Naive thymus-derived CD8-positive, alpha-beta T cell (primary cell): ENCODE data around the gene LSAMP. TPM values are rescaled to one million over a fixed set of nuclear protein-coding genes. Genes with fewer than 3 reads are reported as not detected.
A peak's percentile ranks its signal among the peaks of the same experiment; 100 is the strongest.
"Not testable (repeated sequence)": the region's sequence is repeated elsewhere in the genome, so short reads cannot be mapped to it uniquely, and the experiment has no call there.

Experiments used
- ATAC-seq, 2 donors: fragments of 150-1000 bp; cut with Tn5 transposase in 1 of 2; sonication (Bioruptor Pico), chemical (Tn5 transposase) in 1 of 2; 1 replicate in 1 of 2; 2 replicates in 1 of 2; pipeline ENCODE4 v1.10.0; 2021; ENCODE audit warnings: mild to moderate bottlenecking in 2 of 2, moderate library complexity in 2 of 2
- POLR2A ChIA-PET: fragments of 350-600 bp; sonication (Branson Sonifier 250); formaldehyde crosslinking; loops from one replicate; lab custom pipeline; 2021; ENCODE audit warnings: antibody characterized with exemption; lab: Charles Lee
- DNase-seq, 10 donors: peaks; one replicate each; pipeline versions ENCODE4 v3.0.0 to v3.0.0-alpha.2; 2020 to 2022
- H3K27ac Mint-ChIP-seq, 10 donors: one replicate each; pipeline ENCODE4 v1.8.0; 2020 to 2022; ENCODE audit warnings: mild to moderate bottlenecking in 10 of 10, mixed read lengths in 10 of 10, moderate library complexity in 4 of 10, inconsistent platforms in 1 of 10
- H3K27me3 Mint-ChIP-seq, 5 donors: one replicate each; pipeline ENCODE4 v1.8.0; 2021 to 2022; ENCODE audit warnings: mixed read lengths in 5 of 5
- H3K36me3 Mint-ChIP-seq, 3 donors: one replicate each; pipeline ENCODE4 v1.8.0; 2020 to 2022; ENCODE audit warnings: mixed read lengths in 3 of 3, mild to moderate bottlenecking in 2 of 3, inconsistent platforms in 1 of 3
- H3K4me1 Mint-ChIP-seq, 4 donors: one replicate each; pipeline ENCODE4 v1.8.0; 2021 to 2022; ENCODE audit warnings: mixed read lengths in 4 of 4
- H3K4me3 Mint-ChIP-seq, 10 donors: one replicate each; pipeline ENCODE4 v1.8.0; 2020 to 2022; ENCODE audit warnings: mild to moderate bottlenecking in 10 of 10, mixed read lengths in 10 of 10, moderate library complexity in 6 of 10, inconsistent platforms in 1 of 10
- H3K9me3 Mint-ChIP-seq, 9 donors: one replicate each; pipeline ENCODE4 v1.8.0; 2020 to 2022; ENCODE audit warnings: mixed read lengths in 9 of 9, mild to moderate bottlenecking in 3 of 9, inconsistent platforms in 1 of 9, moderate library complexity in 1 of 9
- polyA plus RNA-seq, 3 donors: library from polyadenylated mRNA; unstranded; fragments of 300-500 nt; fragmentation: Illumina TruSeq; gene quantifications; one replicate each; pipeline ENCODE4 v1.2.3, GENCODE V29; 2021
- total RNA-seq, 8 experiments: library from RNA in 2 of 8; stranded (reverse) in 2 of 8; gene quantifications; one replicate each; pipeline ENCODE4 v1.2.3 and lab custom pipeline; 2021 to 2026

The LSAMP gene
- total and polyA plus RNA-seq, 5 experiments from 2014 or later = not detected

- Mint-ChIP-seq H3K36me3 (no peaks in the 10 kb centered on the region), H3K4me3 (no peak overlapping the region), H3K4me1 (peaks cover 0 to 1% (median 0%) of the 10 kb centered on the region in 4 donors), H3K27ac (peak overlapping the region in 1 of 10 donors; percentile 12), H3K9me3 (no peaks in the 10 kb centered on the region), H3K27me3 (peaks cover 4 to 14% (median 8%) of the 10 kb centered on the region in 5 donors)
- POLR2A ChIA-PET = no interaction called here
- peak; percentile 43 to 76 (median 58) for DNase-seq
- ATAC-seq = peak; percentile 48 to 72
These were observed 630.4 kb downstream of the LSAMP start for GRCh38 chr3:115814778-115815380.

GRCh38 chr3:115814006-115814405 lies 631.3 kb downstream of the LSAMP start:
- ATAC-seq (no peak), DNase-seq (no peak)
- Mint-ChIP-seq H3K36me3 (no peaks in the 10 kb centered on the region), H3K4me1 (peaks cover 0 to 1% (median 0%) of the 10 kb centered on the region in 4 donors), H3K27ac (no peak overlapping the region), H3K27me3 (peaks cover 4 to 22% (median 14%) of the 10 kb centered on the region in 5 donors), H3K4me3 (no peak overlapping the region), H3K9me3 (no peaks in the 10 kb centered on the region)
- POLR2A ChIA-PET = no interaction called here

GRCh38 chr3:115808816-115809215 lies 636.5 kb downstream of the LSAMP start:
- Mint-ChIP-seq H3K9me3 (no peaks in the 10 kb centered on the region), H3K36me3 (no peaks in the 10 kb centered on the region), H3K27ac (no peak overlapping the region), H3K4me3 (no peak overlapping the region), H3K4me1 (no peaks in the 10 kb centered on the region), H3K27me3 (peaks cover 19 to 39% (median 24%) of the 10 kb centered on the region in 5 donors)
- DNase-seq (no peak), ATAC-seq (no peak)
- POLR2A ChIA-PET = no interaction called here

GRCh38 chr3:115808244-115808643 lies 637.0 kb downstream of the LSAMP start:
- Mint-ChIP-seq H3K4me1 (no peaks in the 10 kb centered on the region), H3K9me3 (no peaks in the 10 kb centered on the region), H3K27me3 (peaks cover 19 to 45% (median 25%) of the 10 kb centered on the region in 5 donors), H3K27ac (no peak overlapping the region), H3K36me3 (no peaks in the 10 kb centered on the region), H3K4me3 (no peak overlapping the region)
- DNase-seq (no peak), ATAC-seq (no peak)
- POLR2A ChIA-PET = no interaction called here

GRCh38 chr3:115806501-115806900 lies 638.8 kb downstream of the LSAMP start:
- no peaks in the 10 kb centered on the region for H3K9me3 Mint-ChIP-seq
- no peak overlapping the region for H3K4me3 Mint-ChIP-seq
- no peak overlapping the region for H3K27ac Mint-ChIP-seq
- peaks cover 0 to 2% (median 0%) of the 10 kb centered on the region in 4 donors for H3K4me1 Mint-ChIP-seq
- POLR2A ChIA-PET = no interaction called here
- ATAC-seq (no peak), DNase-seq (no peak)
- peaks cover 24 to 60% (median 36%) of the 10 kb centered on the region in 5 donors for H3K27me3 Mint-ChIP-seq
- peaks cover 0 to 3% (median 0%) of the 10 kb centered on the region in 3 donors for H3K36me3 Mint-ChIP-seq

GRCh38 chr3:115805520-115805919 lies 639.8 kb downstream of the LSAMP start:
- Mint-ChIP-seq H3K4me3 (no peak overlapping the region), H3K4me1 (peaks cover 0 to 2% (median 0%) of the 10 kb centered on the region in 4 donors), H3K36me3 (peaks cover 0 to 3% (median 0%) of the 10 kb centered on the region in 3 donors), H3K27me3 (peaks cover 18 to 50% (median 36%) of the 10 kb centered on the region in 5 donors), H3K9me3 (no peaks in the 10 kb centered on the region), H3K27ac (no peak overlapping the region)
- POLR2A ChIA-PET = no interaction called here
- no peak for DNase-seq
- no peak for ATAC-seq

- Mint-ChIP-seq H3K36me3 (peaks cover 0 to 3% (median 0%) of the 10 kb centered on the region in 3 donors), H3K27ac (no peak overlapping the region), H3K4me1 (peaks cover 0 to 2% (median 0%) of the 10 kb centered on the region in 4 donors), H3K27me3 (peaks cover 17 to 50% (median 35%) of the 10 kb centered on the region in 5 donors), H3K4me3 (no peak overlapping the region), H3K9me3 (no peaks in the 10 kb centered on the region)
- DNase-seq (no peak), ATAC-seq (no peak)
- POLR2A ChIA-PET = no interaction called here
These were observed 640.6 kb downstream of the LSAMP start for GRCh38 chr3:115804713-115805119.

- H3K27ac Mint-ChIP-seq = no peak overlapping the region
- POLR2A ChIA-PET = no interaction called here
- no peaks in the 10 kb centered on the region for H3K9me3 Mint-ChIP-seq
- peaks cover 13 to 50% (median 32%) of the 10 kb centered on the region in 5 donors for H3K27me3 Mint-ChIP-seq
- H3K4me3 Mint-ChIP-seq = no peak overlapping the region
- H3K4me1 Mint-ChIP-seq = peaks cover 0 to 2% (median 0%) of the 10 kb centered on the region in 4 donors
- ATAC-seq = no peak
- peaks cover 0 to 3% (median 0%) of the 10 kb centered on the region in 3 donors for H3K36me3 Mint-ChIP-seq
- no peak for DNase-seq
These were observed 641.1 kb downstream of the LSAMP start for GRCh38 chr3:115804200-115804599.

- no peak overlapping the region for H3K4me3 Mint-ChIP-seq
- peaks cover 11 to 47% (median 28%) of the 10 kb centered on the region in 5 donors for H3K27me3 Mint-ChIP-seq
- H3K36me3 Mint-ChIP-seq = peaks cover 0 to 3% (median 0%) of the 10 kb centered on the region in 3 donors
- peaks cover 0 to 2% (median 0%) of the 10 kb centered on the region in 4 donors for H3K4me1 Mint-ChIP-seq
- no peak for ATAC-seq
- H3K9me3 Mint-ChIP-seq = no peaks in the 10 kb centered on the region
- POLR2A ChIA-PET = no interaction called here
- DNase-seq = no peak
- no peak overlapping the region for H3K27ac Mint-ChIP-seq
These were observed 641.6 kb downstream of the LSAMP start for GRCh38 chr3:115803661-115804060.

- Mint-ChIP-seq H3K4me3 (no peak overlapping the region), H3K27me3 (peaks cover 7 to 52% (median 22%) of the 10 kb centered on the region in 5 donors), H3K36me3 (peaks cover 0 to 3% (median 0%) of the 10 kb centered on the region in 3 donors), H3K9me3 (no peaks in the 10 kb centered on the region), H3K4me1 (peaks cover 0 to 4% (median 0%) of the 10 kb centered on the region in 4 donors), H3K27ac (no peak overlapping the region)
- ATAC-seq (no peak), DNase-seq (no peak)
- POLR2A ChIA-PET = no interaction called here
These were observed 644.7 kb downstream of the LSAMP start for GRCh38 chr3:115800489-115801075.

GRCh38 chr3:115800065-115800464 lies 645.2 kb downstream of the LSAMP start:
- H3K9me3 Mint-ChIP-seq, POLR2A ChIA-PET, H3K4me3 Mint-ChIP-seq, H3K36me3 Mint-ChIP-seq, H3K4me1 Mint-ChIP-seq, ATAC-seq, DNase-seq, H3K27ac Mint-ChIP-seq: not testable (repeated sequence)
- peaks cover 7 to 52% (median 23%) of the 10 kb centered on the region in 5 donors for H3K27me3 Mint-ChIP-seq

- no peaks in the 10 kb centered on the region for H3K9me3 Mint-ChIP-seq
- H3K27me3 Mint-ChIP-seq = peaks cover 0 to 8% (median 0%) of the 10 kb centered on the region in 5 donors
- peak overlapping the region; percentile 63 to 95 (median 81) for H3K27ac Mint-ChIP-seq
- POLR2A ChIA-PET = interaction anchor here (1.5 kb wide), 1 partner anchor 8 kb away, joined by 5 read pairs; no protein-coding TSS in a partner anchor
- H3K4me1 Mint-ChIP-seq = peaks cover 14 to 34% (median 20%) of the 10 kb centered on the region in 4 donors
- peak; percentile 89 to 97 for ATAC-seq
- H3K36me3 Mint-ChIP-seq = no peaks in the 10 kb centered on the region
- DNase-seq = peak in 7 of 10 donors; percentile 10 to 75 (median 60)
- H3K4me3 Mint-ChIP-seq = peak overlapping the region; percentile 56 to 78 (median 73)
These were observed 652.9 kb downstream of the LSAMP start for GRCh38 chr3:115792206-115792955.
